Left ventricle myocardium inferior (tissue), 1 donor: ENCODE data around the gene MRTFB. TPM values are rescaled to one million over a fixed set of nuclear protein-coding genes. Genes with fewer than 3 reads are reported as not detected.

Experiments used
- DNase-seq: peaks from one replicate; pipeline ENCODE4 v3.0.0-alpha.2; 2020
- H3K27ac ChIP-seq: fragments of 200-600 bp; replicated peaks from 2 replicates; pipeline ENCODE4 v1.8.0; 2021
- H3K27me3 ChIP-seq: fragments of 200-600 bp; 2 replicates; pipeline ENCODE4 v1.8.0; 2021; ENCODE audit warnings: low read depth
- H3K36me3 ChIP-seq: fragments of 200-600 bp; 2 replicates; pipeline ENCODE4 v1.8.0; 2021
- H3K4me1 ChIP-seq: fragments of 200-600 bp; 2 replicates; pipeline ENCODE4 v1.8.0; 2021
- H3K4me3 ChIP-seq: fragments of 200-600 bp; 2 replicates; pipeline ENCODE4 v1.8.0; 2021; ENCODE audit warnings: mild to moderate bottlenecking, moderate library complexity
- H3K9me3 ChIP-seq: fragments of 200-600 bp; replicated peaks from 2 replicates; pipeline ENCODE4 v1.8.0; 2021
- CTCF ChIP-seq: fragments of 200-600 bp; IDR thresholded peaks from 2 replicates; pipeline ENCODE4 v1.8.0; 2021; ENCODE audit warnings: antibody characterized with exemption, mild to moderate bottlenecking, borderline replicate concordance
- intact Hi-C: fragments of 100-400 bp; cut with micrococcal nuclease; formaldehyde crosslinking; loops from one replicate; pipeline ENCODE4 v1.11.0; 2022
- total RNA-seq: library from RNA; stranded (reverse); fragmentation: NEBNext Ultra II Directional; extraction: Animal tissue kit (Norgen Biotek cat#: 25700); gene quantifications from one replicate; pipeline ENCODE4 v1.2.1, GENCODE V29; 2021
- donor health status: DM: no; HTN: yes; CAD: no; lungs with severe emphysema.

MRTFB gene
- total RNA-seq, 1 donor from 2014 or later, result 24.3 TPM

- intact Hi-C loops, result no loop called here
- Histone ChIP-seq H3K36me3 (no peaks in the 10 kb centered on the region), H3K27ac (peak overlapping the region; percentile 76), H3K27me3 (no peaks in the 10 kb centered on the region), H3K4me1 (peaks cover 4% of the 10 kb centered on the region), H3K9me3 (peaks cover 10% of the 10 kb centered on the region), H3K4me3 (peak overlapping the region; percentile 32)
- DNase-seq, result no peak
- no peak for TF ChIP-seq CTCF
Observed at GRCh38 chr16:14057878-14058382, 13.2 kb upstream of the MRTFB start.

GRCh38 chr16:14061732-14062259, 9.3 kb upstream of the MRTFB start:
- H3K36me3 ChIP-seq, result no peaks in the 10 kb centered on the region
- H3K27me3 ChIP-seq, result no peaks in the 10 kb centered on the region
- no peak for DNase-seq
- H3K4me1 ChIP-seq, result peaks cover 4% of the 10 kb centered on the region
- intact Hi-C loops, result no loop called here
- peaks cover 5% of the 10 kb centered on the region for H3K9me3 ChIP-seq
- H3K27ac ChIP-seq, result no peak overlapping the region
- no peak overlapping the region for H3K4me3 ChIP-seq
- TF ChIP-seq CTCF, result no peak

- DNase-seq, result no peak
- no peaks in the 10 kb centered on the region for H3K27me3 ChIP-seq
- no peak for TF ChIP-seq CTCF
- peaks cover 4% of the 10 kb centered on the region for H3K4me1 ChIP-seq
- no peaks in the 10 kb centered on the region for H3K36me3 ChIP-seq
- H3K4me3 ChIP-seq, result no peak overlapping the region
- intact Hi-C loops, result no loop called here
- H3K27ac ChIP-seq, result no peak overlapping the region
- H3K9me3 ChIP-seq, result peaks cover 4% of the 10 kb centered on the region
Observed at GRCh38 chr16:14062261-14062660, 8.9 kb upstream of the MRTFB start.

GRCh38 chr16:14063618-14064581, 7.2 kb upstream of the MRTFB start:
- H3K4me1 ChIP-seq, result no peaks in the 10 kb centered on the region
- intact Hi-C loops, result no loop called here
- H3K27ac ChIP-seq, result no peak overlapping the region
- no peak overlapping the region for H3K4me3 ChIP-seq
- H3K9me3 ChIP-seq, result peaks cover 4% of the 10 kb centered on the region
- no peak for TF ChIP-seq CTCF
- no peaks in the 10 kb centered on the region for H3K36me3 ChIP-seq
- H3K27me3 ChIP-seq, result no peaks in the 10 kb centered on the region
- no peak for DNase-seq

GRCh38 chr16:14069818-14070217, 1.3 kb upstream of the MRTFB start:
- intact Hi-C loops, result no loop called here
- Histone ChIP-seq H3K27ac (no peak overlapping the region), H3K4me3 (no peak overlapping the region), H3K27me3 (no peaks in the 10 kb centered on the region), H3K36me3 (no peaks in the 10 kb centered on the region), H3K4me1 (peaks cover 36% of the 10 kb centered on the region), H3K9me3 (no peaks in the 10 kb centered on the region)
- no peak for DNase-seq
- TF ChIP-seq CTCF, result no peak
